SK-N-SH (cell line): ENCODE results near the gene TAOK1.
A peak's percentile ranks its signal among the peaks of the same experiment; 100 is the strongest.

Source experiments
- CTCF ChIP-seq: fragments of 200-600 bp; sonication (generic); IDR thresholded peaks from 2 replicates; pipeline ENCODE4 v1.6.1; 2017; ENCODE audit warnings: antibody characterized with exemption, mild to moderate bottlenecking, moderate library complexity
- EP300 ChIP-seq, 2 experiments: IDR thresholded peaks; 2 replicates each; pipeline versions ENCODE4 v1.4.0 to v1.6.1; 2012; ENCODE audit warnings: borderline replicate concordance in 1 of 2, low read depth in 1 of 2, low read length in 1 of 2
- EZH2phosphoT487 ChIP-seq: fragments of 200-600 bp; sonication (generic); IDR thresholded peaks from 2 replicates; pipeline ENCODE4 v1.6.1; 2017; ENCODE audit warnings: low read depth, mixed run types, mild to moderate bottlenecking, antibody characterized with exemption, moderate library complexity, borderline replicate concordance
- JUND ChIP-seq: IDR thresholded peaks from 2 replicates; pipeline ENCODE4 v1.4.0; 2012
- MEF2A ChIP-seq: IDR thresholded peaks from 2 replicates; pipeline ENCODE4 v1.4.0; 2012; ENCODE audit warnings: low read depth, borderline replicate concordance
- MXI1 ChIP-seq: IDR thresholded peaks from 2 replicates; pipeline ENCODE4 v1.6.1; 2012; ENCODE audit warnings: mild to moderate bottlenecking, low read depth, low read length, improper control_type of control experiment
- POLR2AphosphoS5 ChIP-seq: IDR thresholded peaks from 2 replicates; pipeline ENCODE4 v1.6.1; 2012; ENCODE audit warnings: low read depth, low read length
- REST ChIP-seq: IDR thresholded peaks from 2 replicates; pipeline ENCODE4 v1.6.1; 2012; ENCODE audit warnings: mild to moderate bottlenecking, low read depth, low read length, moderate library complexity
- TCF12 ChIP-seq: IDR thresholded peaks from 2 replicates; pipeline ENCODE4 v1.4.0; 2012
- TEAD4 ChIP-seq: IDR thresholded peaks from 2 replicates; pipeline ENCODE4 v1.4.0; 2012; ENCODE audit warnings: mild to moderate bottlenecking, borderline replicate concordance; ENCODE audit not compliant: insufficient read depth

GRCh38 chr17:29389982-29390850 lies at the start of gene TAOK1:
- no peak for TF ChIP-seq EP300 (IDR thresholded peaks at IDR 0.05; ENCODE audit: borderline replicate concordance in 1 of 2, low read depth in 1 of 2, low read length in 1 of 2)
- TF ChIP-seq POLR2AphosphoS5, result peak; percentile 90
- no peak; the same call in 1 of the 2 replicates for TF ChIP-seq TCF12
- TF ChIP-seq TEAD4, result no peak
- peak; percentile 91 for TF ChIP-seq REST
- TF ChIP-seq EZH2phosphoT487, result no peak
- TF ChIP-seq CTCF, result no peak
- no peak for TF ChIP-seq JUND
- peak; percentile 95 for TF ChIP-seq MXI1
- no peak for TF ChIP-seq MEF2A
